Measurements from ENCODE around the gene PBOV1. TPM values are rescaled to one million over a fixed set of nuclear protein-coding genes. Genes with fewer than 3 reads are reported as not detected.
"Not testable (repeated sequence)": the region's sequence is repeated elsewhere in the genome, so short reads cannot be mapped to it uniquely, and the experiment has no call there.

PBOV1 gene
- total and polyA plus RNA-seq, 9 donors: not detected

DNA sequence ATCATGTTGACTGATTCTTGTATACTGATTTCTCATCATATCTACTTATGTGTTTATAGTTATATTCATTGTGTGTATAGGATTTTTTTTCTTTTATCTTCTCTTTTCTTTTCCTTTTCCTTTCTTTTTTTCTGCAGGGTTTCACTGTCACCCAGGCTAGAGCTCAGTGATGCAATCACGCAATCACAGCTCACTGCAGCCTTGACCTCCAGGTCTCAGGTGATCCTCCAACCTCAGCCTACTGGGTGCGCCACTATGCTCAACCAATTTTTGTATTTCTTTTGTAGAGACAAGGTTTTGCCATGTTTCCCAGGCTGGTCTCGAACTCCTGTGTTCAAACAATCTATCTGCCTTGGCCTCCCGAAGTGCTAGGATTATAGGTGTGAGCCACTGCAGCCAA, 1.6 kb upstream of the PBOV1 start:
- Histone ChIP-seq H3K4me1 (ENCODE audit: insufficient read depth) (no peaks in the 10 kb centered on the region), H3K9me3 (no peaks in the 10 kb centered on the region), H3K36me3 (no peaks in the 10 kb centered on the region), H3K4me3 (no peak overlapping the region), H3K27me3 (no peaks in the 10 kb centered on the region), H3K27ac (no peak overlapping the region)
- WGBS, 3 donors: 92 to 96% (median 93%) methylated on average over 4 of the region's 4 CpGs
- DNase-seq: no peak
- intact Hi-C loops (cut with DNase I): no loop called here
- TF ChIP-seq, protein P1, sequence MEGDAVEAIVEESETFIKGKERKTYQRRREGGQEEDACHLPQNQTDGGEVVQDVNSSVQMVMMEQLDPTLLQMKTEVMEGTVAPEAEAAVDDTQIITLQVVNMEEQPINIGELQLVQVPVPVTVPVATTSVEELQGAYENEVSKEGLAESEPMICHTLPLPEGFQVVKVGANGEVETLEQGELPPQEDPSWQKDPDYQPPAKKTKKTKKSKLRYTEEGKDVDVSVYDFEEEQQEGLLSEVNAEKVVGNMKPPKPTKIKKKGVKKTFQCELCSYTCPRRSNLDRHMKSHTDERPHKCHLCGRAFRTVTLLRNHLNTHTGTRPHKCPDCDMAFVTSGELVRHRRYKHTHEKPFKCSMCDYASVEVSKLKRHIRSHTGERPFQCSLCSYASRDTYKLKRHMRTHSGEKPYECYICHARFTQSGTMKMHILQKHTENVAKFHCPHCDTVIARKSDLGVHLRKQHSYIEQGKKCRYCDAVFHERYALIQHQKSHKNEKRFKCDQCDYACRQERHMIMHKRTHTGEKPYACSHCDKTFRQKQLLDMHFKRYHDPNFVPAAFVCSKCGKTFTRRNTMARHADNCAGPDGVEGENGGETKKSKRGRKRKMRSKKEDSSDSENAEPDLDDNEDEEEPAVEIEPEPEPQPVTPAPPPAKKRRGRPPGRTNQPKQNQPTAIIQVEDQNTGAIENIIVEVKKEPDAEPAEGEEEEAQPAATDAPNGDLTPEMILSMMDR (IDR thresholded peaks at IDR 0.05): no peak
- TF ChIP-seq POLR2A (IDR thresholded peaks at IDR 0.05) (no peak), EP300 (IDR thresholded peaks at IDR 0.05) (no peak)

DNA sequence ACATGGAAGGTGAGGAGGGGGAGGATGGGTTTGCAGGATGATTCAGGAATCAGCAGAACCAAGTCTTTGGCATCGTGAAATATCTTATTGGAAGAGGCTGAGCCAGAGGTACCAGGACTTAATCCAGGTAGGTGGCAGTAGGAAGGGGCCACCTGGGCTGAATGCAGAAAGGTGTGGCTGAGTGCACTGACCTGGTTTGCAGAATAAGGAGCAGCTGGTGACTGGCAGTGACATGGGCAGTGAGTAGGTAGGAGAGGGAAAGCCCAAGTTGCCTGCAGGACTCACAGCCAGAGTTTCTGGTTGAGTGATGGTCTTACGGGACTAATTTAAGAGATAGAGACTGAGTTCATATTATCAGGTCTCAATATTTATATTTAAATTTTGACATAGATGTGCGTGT, 1.1 kb upstream of the PBOV1 start:
- intact Hi-C loops (cut with DNase I): no loop called here
- H3K27ac ChIP-seq: no peak overlapping the region
- no peak for DNase-seq
- H3K4me1 ChIP-seq (ENCODE audit: insufficient read depth): no peaks in the 10 kb centered on the region
- H3K36me3 ChIP-seq: no peaks in the 10 kb centered on the region
- no peaks in the 10 kb centered on the region for H3K27me3 ChIP-seq
- no peaks in the 10 kb centered on the region for H3K9me3 ChIP-seq
- TF ChIP-seq POLR2A (IDR thresholded peaks at IDR 0.05): no peak
- TF ChIP-seq EP300 (IDR thresholded peaks at IDR 0.05): no peak
- TF ChIP-seq, protein P1 (IDR thresholded peaks at IDR 0.05): no peak
- WGBS, 3 donors: 85 to 91% (median 86%) methylated on average over 3 of the region's 3 CpGs
- no peak overlapping the region for H3K4me3 ChIP-seq

DNA sequence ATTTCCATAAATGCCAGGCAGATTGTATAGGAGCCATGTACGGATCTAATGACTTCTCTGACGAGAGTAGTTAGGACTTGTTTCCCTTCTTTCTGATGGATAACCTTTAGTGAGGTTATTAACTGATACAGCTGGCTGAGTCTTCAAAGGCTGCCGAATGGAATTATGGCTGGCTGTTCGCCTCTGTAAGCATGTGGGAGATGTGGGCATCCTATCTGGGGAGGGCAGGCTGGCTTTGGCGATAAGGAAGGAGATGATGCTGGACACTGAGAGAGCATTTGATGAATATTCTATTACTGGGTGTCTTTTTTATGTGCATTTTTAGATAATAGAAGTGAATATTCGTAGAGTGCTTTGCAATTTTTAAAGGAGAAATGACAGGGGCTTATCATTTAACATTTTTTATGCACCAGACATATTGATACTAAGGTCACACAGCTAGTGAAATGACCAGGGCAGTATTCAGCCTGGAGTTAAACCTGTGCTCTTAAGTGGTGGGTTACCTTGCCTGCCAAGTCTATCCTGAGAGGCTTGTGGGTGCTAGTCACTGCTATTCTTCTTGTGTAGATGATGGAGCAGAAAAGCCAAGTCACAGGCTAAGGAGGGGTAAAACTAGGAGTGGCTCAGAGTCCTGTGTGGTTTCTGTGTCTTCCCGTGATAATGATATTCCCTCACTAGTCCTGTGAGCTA, 3.1 kb downstream of the PBOV1 start:
- no peak for DNase-seq
- Histone ChIP-seq H3K27ac (no peak overlapping the region), H3K4me1 (ENCODE audit: insufficient read depth) (no peaks in the 10 kb centered on the region), H3K9me3 (no peaks in the 10 kb centered on the region), H3K27me3 (no peaks in the 10 kb centered on the region), H3K36me3 (no peaks in the 10 kb centered on the region), H3K4me3 (no peak overlapping the region)
- 29 to 36% (median 33%) methylated on average over 7 of the region's 7 CpGs for WGBS, 3 donors
- intact Hi-C loops (cut with DNase I): no loop called here
- no peak for TF ChIP-seq POLR2A (IDR thresholded peaks at IDR 0.05)
- no peak for TF ChIP-seq EP300 (IDR thresholded peaks at IDR 0.05)
- TF ChIP-seq, protein P1 (IDR thresholded peaks at IDR 0.05): no peak

DNA sequence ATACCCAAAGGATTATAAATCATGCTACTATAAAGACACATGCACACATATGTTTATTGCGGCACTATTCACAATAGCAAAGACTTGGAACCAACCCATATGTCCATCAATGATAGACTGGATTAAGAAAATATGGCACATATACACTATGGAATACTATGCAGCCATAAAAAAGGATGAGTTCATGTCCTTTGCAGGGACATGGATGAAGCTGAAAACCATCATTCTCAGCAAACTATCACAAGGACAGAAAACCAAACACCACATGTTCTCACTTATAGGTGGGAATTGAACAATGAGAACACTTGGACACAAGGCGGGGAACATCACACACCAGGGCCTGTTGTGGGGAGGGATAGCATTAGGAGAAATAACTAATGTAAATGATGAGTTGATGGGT, 5.8 kb downstream of the PBOV1 start:
- intact Hi-C loops (cut with DNase I); H3K4me1 ChIP-seq (ENCODE audit: insufficient read depth): not testable (repeated sequence)
- WGBS, 3 donors: 96% methylated on average over 2 of the region's 2 CpGs

DNA sequence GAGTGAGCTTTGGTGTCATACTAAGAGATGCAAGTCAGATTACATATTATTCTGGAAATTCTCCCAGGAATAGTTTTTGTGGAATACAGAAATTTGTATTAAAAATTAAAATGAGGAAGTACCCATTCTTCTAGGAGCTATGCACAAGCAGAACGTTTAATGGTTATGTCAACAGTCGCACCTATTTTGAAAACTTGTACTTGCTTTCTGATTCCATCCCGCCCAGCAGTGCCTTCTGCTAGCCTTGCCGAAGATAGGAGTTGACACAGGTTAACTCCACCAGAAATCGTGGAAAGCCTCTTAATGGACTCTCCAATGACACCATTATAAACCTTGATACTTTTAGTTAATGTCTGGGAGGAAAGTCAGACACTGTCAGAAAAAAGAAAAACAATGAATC, 6.7 kb downstream of the PBOV1 start:
- TF ChIP-seq, protein P1 (IDR thresholded peaks at IDR 0.05): no peak
- no peak for TF ChIP-seq EP300 (IDR thresholded peaks at IDR 0.05)
- TF ChIP-seq POLR2A (IDR thresholded peaks at IDR 0.05): no peak

More for the DNA sequence above, 5.8 kb downstream of the PBOV1 start:
- not testable (repeated sequence) for H3K36me3 ChIP-seq, H3K4me3 ChIP-seq, H3K27ac ChIP-seq, DNase-seq, H3K27me3 ChIP-seq, H3K9me3 ChIP-seq

More for the DNA sequence above, 6.7 kb downstream of the PBOV1 start:
- WGBS, 3 donors: 68 to 73% (median 73%) methylated on average over 5 of the region's 5 CpGs
- intact Hi-C loops (cut with DNase I): no loop called here
- Histone ChIP-seq H3K9me3 (no peaks in the 10 kb centered on the region), H3K27ac (no peak overlapping the region), H3K36me3 (no peaks in the 10 kb centered on the region), H3K4me3 (no peak overlapping the region), H3K4me1 (ENCODE audit: insufficient read depth) (no peaks in the 10 kb centered on the region), H3K27me3 (no peaks in the 10 kb centered on the region)
- no peak for DNase-seq
